Activated CD4-positive, alpha-beta T cell treated with anti-CD3 and anti-CD28 coated beads for 36 hours (primary cell): ENCODE results near the gene DNASE1L3. TPM values are rescaled to one million over a fixed set of nuclear protein-coding genes. Genes with fewer than 3 reads are reported as not detected.

Experiments used
- ATAC-seq: fragments of 200-7000 bp; cut with Tn5 transposase; one replicate; pipeline ENCODE4 v1.10.0; 2021; ENCODE audit warnings: mild to moderate bottlenecking, moderate library complexity
- CTCF ChIA-PET: fragments of 350-600 bp; sonication (Branson Sonifier 250); formaldehyde crosslinking; loops from one replicate; lab custom pipeline; 2021; ENCODE audit warnings: antibody characterized with exemption; lab: Charles Lee
- POLR2A ChIA-PET: fragments of 350-600 bp; sonication (Branson Sonifier 250); formaldehyde crosslinking; loops from one replicate; lab custom pipeline; 2021; ENCODE audit warnings: antibody characterized with exemption, inconsistent platforms; lab: Charles Lee
- DNase-seq: peaks from one replicate; pipeline ENCODE4 v3.0.0-alpha.2; 2020
- H3K27ac Mint-ChIP-seq: one replicate; pipeline ENCODE4 v1.8.0; 2021; ENCODE audit warnings: mixed read lengths
- H3K27me3 Mint-ChIP-seq: one replicate; pipeline ENCODE4 v1.8.0; 2021; ENCODE audit warnings: mixed read lengths
- H3K36me3 Mint-ChIP-seq: one replicate; pipeline ENCODE4 v1.8.0; 2021; ENCODE audit warnings: low read depth, mixed read lengths
- H3K4me1 Mint-ChIP-seq: one replicate; pipeline ENCODE4 v1.8.0; 2021; ENCODE audit warnings: mixed read lengths
- H3K4me3 Mint-ChIP-seq: one replicate; pipeline ENCODE4 v1.8.0; 2021; ENCODE audit warnings: mild to moderate bottlenecking, moderate library complexity, mixed read lengths
- H3K9me3 Mint-ChIP-seq: one replicate; pipeline ENCODE4 v1.8.0; 2021; ENCODE audit warnings: low read depth, mixed read lengths
- intact Hi-C, 2 experiments: fragments of 100-400 bp; cut with DNase I in 1 of 2; cut with micrococcal nuclease in 1 of 2; formaldehyde crosslinking; loops; one replicate each; pipeline versions ENCODE4 v1.14.2 to v1.15.1; 2022 to 2024; cut with DNase I, micrococcal nuclease
- total RNA-seq, 2 experiments: library from RNA; stranded (reverse); gene quantifications; one replicate each; pipeline ENCODE4 v1.2.3, GENCODE V29; 2021

The DNASE1L3 gene
- total RNA-seq, 2 experiments from 2014 or later = not detected

DNA sequence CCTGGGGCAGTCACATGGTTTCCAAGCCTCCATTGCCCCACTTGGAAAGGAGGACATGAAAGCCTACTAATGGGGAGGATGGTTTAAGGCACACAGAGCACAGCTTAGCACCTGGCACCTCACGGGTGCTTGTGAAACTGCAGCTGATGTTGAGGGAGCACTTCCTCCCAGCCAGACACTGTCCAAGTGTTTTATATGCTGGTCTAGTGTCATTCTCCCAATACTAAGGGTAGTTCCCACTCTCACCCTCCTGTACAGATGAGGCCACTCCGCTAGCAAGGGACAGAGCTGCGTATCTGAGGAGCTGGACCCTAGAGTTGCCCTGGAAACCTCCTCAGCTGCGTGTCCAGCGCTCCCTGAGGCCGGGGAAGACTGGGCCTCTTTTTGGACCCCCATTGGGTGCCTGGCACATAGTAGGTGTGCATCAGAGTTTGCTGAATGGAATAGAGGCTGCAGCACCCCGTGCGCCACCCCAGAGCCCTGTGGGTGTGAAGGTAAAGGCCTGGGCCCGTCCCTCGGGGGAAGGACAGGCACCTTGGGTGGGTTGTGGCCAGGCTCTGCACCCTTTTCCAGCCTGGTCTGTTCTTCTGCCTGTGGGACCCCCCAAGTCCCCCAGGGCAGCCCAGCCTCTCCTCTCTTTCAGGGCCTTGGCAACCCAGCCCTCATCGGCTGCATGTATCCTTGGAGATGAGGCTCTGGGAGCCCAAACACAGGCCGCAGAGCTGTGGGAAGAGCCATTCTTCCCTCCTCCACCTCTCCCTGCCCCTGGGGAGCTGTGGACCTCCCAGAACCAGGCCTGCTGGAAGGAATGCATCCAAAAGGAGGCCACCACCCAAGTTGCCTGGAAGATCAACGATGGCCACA, 31.3 kb downstream of the DNASE1L3 start:
- ATAC-seq (no peak), DNase-seq (no peak)
- H3K4me1 Mint-ChIP-seq = peaks cover 13% of the 10 kb centered on the region
- ChIA-PET CTCF (interaction anchor here (0.6 to 3.6 kb wide), 10 partner anchors 8 to 167 kb away, joined by 3 to 37 read pairs (median 4); partner anchors contain the start of genes HTD2 and RPP14), POLR2A (interaction anchor here (0.5 kb wide), 1 partner anchor 48 kb away, joined by 5 read pairs; no protein-coding TSS in a partner anchor)
- no peaks in the 10 kb centered on the region for H3K9me3 Mint-ChIP-seq
- intact Hi-C loops = loop anchor here (5.0 kb wide), 4 partner anchors 38 to 448 kb away; partner anchors contain the start of genes HTD2 (in 1 of the 2), PDHB (in 1 of the 2) and RPP14 (in 1 of the 2)
- H3K4me3 Mint-ChIP-seq = no peak overlapping the region
- H3K36me3 Mint-ChIP-seq = no peaks in the 10 kb centered on the region
- H3K27me3 Mint-ChIP-seq = peaks cover 4% of the 10 kb centered on the region
- no peak overlapping the region for H3K27ac Mint-ChIP-seq

DNA sequence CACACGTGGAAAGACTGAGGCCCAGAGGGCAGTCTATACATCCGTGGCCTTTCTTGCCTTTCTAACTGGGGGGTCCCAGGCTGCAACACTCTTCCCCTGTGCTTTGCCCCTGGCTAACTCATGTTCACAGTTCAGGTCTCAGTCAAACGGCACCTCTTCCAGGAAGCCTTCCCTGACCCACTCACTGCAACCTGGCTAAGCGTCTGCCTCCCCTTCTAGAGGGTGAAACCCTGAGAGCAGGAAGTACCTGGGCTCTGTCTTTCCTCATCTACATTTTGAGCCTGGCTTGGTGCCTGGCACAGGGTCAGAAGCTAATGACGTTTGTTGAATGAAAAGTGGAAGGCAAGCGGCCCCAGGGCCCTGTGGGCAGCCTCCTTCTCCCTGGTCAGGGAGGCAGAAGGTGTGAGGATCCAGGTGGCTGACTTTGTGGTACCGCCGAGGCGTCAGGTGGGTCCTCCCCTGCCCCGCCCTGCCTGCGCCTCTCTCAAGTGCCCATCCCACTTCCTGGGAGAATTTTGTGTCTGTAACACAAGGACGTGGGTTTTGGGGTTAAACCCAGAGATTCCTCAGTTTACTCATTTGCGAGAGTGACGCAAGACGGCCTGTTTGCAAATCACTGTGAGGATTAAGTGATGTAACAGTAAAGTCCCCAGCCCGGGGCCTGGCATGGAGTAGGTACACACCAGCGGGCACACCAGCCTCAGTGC, 32.1 kb downstream of the DNASE1L3 start:
- POLR2A ChIA-PET = no interaction called here
- Mint-ChIP-seq H3K9me3 (no peaks in the 10 kb centered on the region), H3K27ac (no peak overlapping the region), H3K36me3 (no peaks in the 10 kb centered on the region), H3K4me3 (peak overlapping the region; percentile 61), H3K27me3 (peaks cover 4% of the 10 kb centered on the region), H3K4me1 (peaks cover 13% of the 10 kb centered on the region)
- intact Hi-C loops = loop anchor here (5.0 kb wide), 4 partner anchors 39 to 449 kb away; partner anchors contain the start of genes HTD2 (in 1 of the 2), PDHB (in 1 of the 2) and RPP14 (in 1 of the 2)
- ATAC-seq = peak; percentile 14
- CTCF ChIA-PET = interaction anchor here (0.6 to 3.6 kb wide), 25 partner anchors 7 to 216 kb away, joined by 3 to 37 read pairs (median 4); partner anchors contain the start of genes ABHD6, FLNB, HTD2 and RPP14
- DNase-seq = peak; percentile 43

DNA sequence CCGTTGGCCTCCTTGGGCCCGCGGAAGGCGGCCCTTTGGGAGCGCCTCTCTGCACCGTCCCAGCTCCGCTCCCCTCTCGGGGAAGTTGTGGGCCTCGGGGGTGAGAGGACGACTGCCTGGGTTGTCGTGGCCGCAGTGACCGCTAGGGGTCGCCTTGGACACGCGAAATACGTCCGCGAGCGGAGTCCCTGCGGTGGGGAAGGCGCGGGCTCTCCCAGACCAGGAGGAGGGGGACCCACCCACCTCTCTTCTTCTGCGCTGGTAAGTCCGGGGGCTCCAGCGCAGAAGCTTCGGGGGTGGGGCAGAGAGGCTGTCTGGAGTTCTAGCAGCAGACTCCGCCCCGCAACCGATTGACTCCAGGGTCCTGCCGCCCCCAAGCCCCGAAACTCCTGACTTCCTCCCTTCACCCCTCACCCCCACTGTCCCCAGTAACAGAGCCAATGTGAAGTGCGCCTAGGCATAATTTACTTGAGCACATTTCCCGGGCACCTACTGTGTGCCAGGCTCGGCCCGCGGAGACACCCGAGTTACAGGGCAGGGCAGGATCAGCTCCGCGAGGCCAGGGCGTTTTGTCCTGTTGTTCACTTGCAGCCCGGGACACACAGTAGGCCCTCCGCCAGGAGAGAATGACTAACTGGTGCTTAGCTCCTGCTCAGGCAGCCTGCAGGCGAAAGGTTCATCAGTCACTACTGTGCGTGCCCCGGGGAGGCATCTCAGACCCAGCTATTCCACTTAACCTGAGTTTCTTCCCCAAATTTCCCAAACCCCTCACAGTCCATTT, 32.8 kb downstream of the DNASE1L3 start:
- H3K4me3 Mint-ChIP-seq = peak overlapping the region; percentile 61
- peaks cover 4% of the 10 kb centered on the region for H3K27me3 Mint-ChIP-seq
- peak; percentile 95 for DNase-seq
- POLR2A ChIA-PET = interaction anchor here (0.6 kb wide), 1 partner anchor 1062 kb away, joined by 3 read pairs; no protein-coding TSS in a partner anchor
- no peaks in the 10 kb centered on the region for H3K9me3 Mint-ChIP-seq
- peak overlapping the region; percentile 31 for H3K27ac Mint-ChIP-seq
- CTCF ChIA-PET = interaction anchor here (0.5 to 3.6 kb wide), 48 partner anchors 8 to 452 kb away, joined by 3 to 37 read pairs (median 4); partner anchors contain the start of genes ABHD6, FLNB, HTD2 and RPP14
- H3K4me1 Mint-ChIP-seq = peaks cover 13% of the 10 kb centered on the region
- peak; percentile 86 for ATAC-seq
- H3K36me3 Mint-ChIP-seq = no peaks in the 10 kb centered on the region
- intact Hi-C loops = loop anchor here (1.0 to 5.0 kb wide), 8 partner anchors 39 to 449 kb away; partner anchors contain the start of genes ABHD6 (in 1 of the 2), HTD2 (in 1 of the 2), PDHB (in 1 of the 2) and RPP14 (in 1 of the 2)

DNA sequence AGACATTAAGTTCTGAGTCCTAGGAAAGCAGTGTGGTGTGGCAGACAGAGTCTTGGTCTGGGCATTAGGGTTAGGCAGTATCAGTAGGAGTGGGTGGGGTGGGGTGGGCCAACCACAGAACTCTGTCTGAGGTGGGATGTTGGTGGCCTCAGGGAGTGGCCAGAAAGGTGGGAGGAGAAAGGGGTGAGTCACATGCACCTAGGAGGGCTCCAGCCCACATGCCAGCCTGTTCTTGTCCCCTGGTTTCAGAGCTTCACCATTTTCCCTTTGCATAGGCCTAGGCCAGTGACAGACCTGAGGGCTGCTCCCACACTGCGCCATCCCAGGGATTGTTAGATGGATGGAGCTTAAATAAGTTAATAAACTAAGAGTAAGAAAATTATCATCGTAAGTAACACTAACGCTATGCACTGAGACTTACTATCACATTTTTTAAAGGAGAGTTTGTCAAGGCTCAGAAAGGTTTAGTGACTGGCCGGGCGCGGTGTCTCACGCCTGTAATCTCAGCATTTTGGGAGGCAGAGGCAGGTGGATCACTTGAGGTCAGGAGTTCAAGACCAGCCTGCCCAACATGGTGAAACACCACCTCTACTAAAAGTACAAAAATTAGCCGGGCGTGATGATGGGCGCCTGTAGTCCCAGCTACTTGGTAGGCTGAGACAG, 33.8 kb downstream of the DNASE1L3 start:
- CTCF ChIA-PET = interaction anchor here (0.5 to 3.6 kb wide), 40 partner anchors 9 to 305 kb away, joined by 3 to 37 read pairs (median 4); partner anchors contain the start of genes ABHD6, FLNB, HTD2 and RPP14
- peaks cover 13% of the 10 kb centered on the region for H3K4me1 Mint-ChIP-seq

DNA sequence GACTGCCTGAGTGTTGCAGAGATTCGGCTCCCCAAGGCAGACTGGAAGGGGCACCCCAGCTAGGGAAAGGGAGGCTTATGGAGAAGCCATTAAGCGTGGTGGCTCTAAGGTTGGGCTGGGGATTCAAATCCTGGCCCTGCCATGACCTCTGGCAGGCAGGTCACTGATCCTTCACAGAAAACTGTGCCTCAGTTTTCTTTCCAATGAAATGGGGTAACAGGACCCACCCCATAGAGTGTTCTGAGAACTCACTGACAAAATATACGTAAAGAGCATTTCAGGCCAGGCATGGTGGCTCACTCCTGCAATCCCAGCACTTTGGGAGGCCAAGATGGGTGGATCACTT, 34.6 kb downstream of the DNASE1L3 start:
- Mint-ChIP-seq H3K36me3 (no peaks in the 10 kb centered on the region), H3K27ac (no peak overlapping the region), H3K4me3 (no peak overlapping the region), H3K9me3 (no peaks in the 10 kb centered on the region), H3K27me3 (peaks cover 4% of the 10 kb centered on the region), H3K4me1 (peaks cover 13% of the 10 kb centered on the region)
- ChIA-PET CTCF (interaction anchor here (0.7 to 1.8 kb wide), 3 partner anchors 9 to 171 kb away, joined by 3 to 7 read pairs (median 4); no protein-coding TSS in a partner anchor), POLR2A (interaction anchor here (0.5 kb wide), 1 partner anchor 444 kb away, joined by 3 read pairs; no protein-coding TSS in a partner anchor)
- ATAC-seq (no peak), DNase-seq (no peak)
- intact Hi-C loops = loop anchor here (2.0 to 5.0 kb wide), 5 partner anchors 41 to 451 kb away; partner anchors contain the start of genes HTD2 (in 1 of the 2), PDHB (in 1 of the 2) and RPP14 (in 1 of the 2)

More for the DNA sequence above, 33.8 kb downstream of the DNASE1L3 start:
- ATAC-seq = no peak
- intact Hi-C loops = loop anchor here (1.0 to 5.0 kb wide), 8 partner anchors 40 to 450 kb away; partner anchors contain the start of genes ABHD6 (in 1 of the 2), HTD2 (in 1 of the 2), PDHB (in 1 of the 2) and RPP14 (in 1 of the 2)
- POLR2A ChIA-PET = interaction anchor here (0.6 kb wide), 1 partner anchor 1061 kb away, joined by 3 read pairs; no protein-coding TSS in a partner anchor
- no peak overlapping the region for H3K4me3 Mint-ChIP-seq
- no peaks in the 10 kb centered on the region for H3K36me3 Mint-ChIP-seq
- no peaks in the 10 kb centered on the region for H3K9me3 Mint-ChIP-seq
- no peak for DNase-seq
- H3K27me3 Mint-ChIP-seq = peaks cover 4% of the 10 kb centered on the region
- H3K27ac Mint-ChIP-seq = no peak overlapping the region

DNA sequence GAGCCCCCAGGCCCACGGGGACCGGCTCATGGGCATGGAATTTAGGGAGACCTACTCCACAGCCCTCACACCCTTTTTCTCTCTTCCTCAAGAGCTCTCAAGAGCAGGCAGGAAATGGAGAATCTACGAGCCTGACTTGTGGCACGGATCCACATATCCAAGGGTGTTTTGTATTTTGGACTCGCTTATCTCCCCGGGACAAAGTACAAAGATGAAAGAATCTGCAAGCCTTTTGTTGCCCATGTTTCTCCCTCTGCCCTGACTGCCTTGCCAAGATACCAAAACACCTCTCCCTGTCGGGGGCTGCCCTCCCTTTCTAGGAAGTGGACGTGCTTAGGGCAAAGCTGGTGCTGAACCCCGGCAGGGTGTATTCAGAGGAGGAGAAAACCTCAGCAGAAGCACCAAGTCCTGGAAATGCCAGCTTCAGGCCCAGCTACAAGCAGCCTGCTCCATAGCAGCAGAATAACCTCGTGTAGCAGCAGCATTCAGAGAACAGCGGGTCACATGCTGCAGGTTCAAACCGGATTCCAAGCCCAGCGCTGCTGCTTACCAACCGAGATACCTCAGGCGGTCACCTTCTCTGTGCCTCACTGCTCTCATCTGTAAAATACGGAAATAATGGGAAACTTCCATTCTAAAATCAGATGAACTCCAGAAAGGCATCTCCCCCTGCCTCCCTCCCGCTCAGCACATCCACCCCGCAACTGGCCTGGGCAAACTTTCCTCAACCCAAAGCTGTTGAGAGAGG, 35.2 kb downstream of the DNASE1L3 start:
- ChIA-PET POLR2A (interaction anchor here (0.5 kb wide), 1 partner anchor 443 kb away, joined by 3 read pairs; no protein-coding TSS in a partner anchor), CTCF (interaction anchor here (0.6 to 1.8 kb wide), 5 partner anchors 9 to 170 kb away, joined by 3 to 7 read pairs (median 4); no protein-coding TSS in a partner anchor)
- Mint-ChIP-seq H3K4me3 (no peak overlapping the region), H3K4me1 (peaks cover 13% of the 10 kb centered on the region), H3K36me3 (no peaks in the 10 kb centered on the region), H3K9me3 (no peaks in the 10 kb centered on the region), H3K27ac (no peak overlapping the region), H3K27me3 (peaks cover 4% of the 10 kb centered on the region)
- intact Hi-C loops = loop anchor here (2.0 to 5.0 kb wide), 5 partner anchors 42 to 452 kb away; partner anchors contain the start of genes HTD2 (in 1 of the 2), PDHB (in 1 of the 2) and RPP14 (in 1 of the 2)
- DNase-seq = no peak
- no peak for ATAC-seq

DNA sequence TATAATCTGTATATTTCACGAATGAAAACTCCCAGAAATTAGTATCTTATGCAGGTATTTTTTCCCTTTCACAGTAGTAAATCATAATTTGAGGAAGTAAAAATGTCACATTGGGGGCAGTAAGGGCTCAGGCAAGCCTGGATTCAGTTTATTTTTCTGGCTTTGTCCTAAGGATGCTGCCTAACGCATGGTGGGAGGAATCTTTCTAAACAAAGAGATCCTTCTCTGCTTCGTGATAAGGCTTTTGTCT, 35.7 kb downstream of the DNASE1L3 start:
- Mint-ChIP-seq H3K27me3 (peaks cover 4% of the 10 kb centered on the region), H3K36me3 (no peaks in the 10 kb centered on the region), H3K4me1 (peaks cover 13% of the 10 kb centered on the region), H3K4me3 (no peak overlapping the region), H3K9me3 (no peaks in the 10 kb centered on the region), H3K27ac (no peak overlapping the region)
- DNase-seq = no peak
- POLR2A ChIA-PET = no interaction called here
- CTCF ChIA-PET = interaction anchor here (0.6 to 1.8 kb wide), 3 partner anchors 11 to 163 kb away, joined by 3 to 7 read pairs (median 4); no protein-coding TSS in a partner anchor
- intact Hi-C loops = loop anchor here (5.0 kb wide), 4 partner anchors 42 to 452 kb away; partner anchors contain the start of genes HTD2 (in 1 of the 2), PDHB (in 1 of the 2) and RPP14 (in 1 of the 2)
- no peak for ATAC-seq

DNA sequence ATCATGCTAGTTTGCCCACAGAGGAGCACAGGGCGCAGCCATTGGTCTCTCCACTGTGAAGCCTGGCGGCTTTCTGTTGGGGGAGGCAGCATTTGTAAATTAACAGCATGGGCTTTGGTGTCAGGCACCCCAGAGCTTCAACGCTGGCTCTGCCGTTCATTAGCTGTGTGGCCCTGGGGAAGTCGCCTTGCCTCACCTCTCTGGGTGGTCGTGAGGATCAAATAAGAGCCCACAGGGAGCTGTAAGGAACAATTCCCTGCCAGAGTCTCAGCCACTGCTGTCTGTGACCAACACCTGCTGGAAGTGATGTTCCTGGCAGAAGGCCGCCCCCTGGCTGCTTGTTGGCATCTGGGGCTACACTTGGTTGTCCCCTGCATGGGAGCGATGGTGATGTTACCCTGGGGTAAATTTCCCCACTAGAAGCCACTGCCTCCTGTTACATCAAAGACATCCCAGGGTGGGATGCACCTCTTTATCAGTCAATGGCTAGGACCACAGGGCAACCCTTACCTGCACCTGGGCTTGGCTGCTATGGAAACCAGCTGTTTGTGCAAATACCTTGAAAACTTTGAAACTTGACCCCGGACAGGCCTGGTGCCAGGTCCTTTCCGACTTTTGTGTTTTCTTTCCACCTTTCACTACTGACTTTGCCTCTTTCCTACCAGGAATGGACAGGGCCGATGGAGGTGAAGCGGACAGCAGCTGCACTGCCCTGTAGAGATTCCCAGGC, 36.9 kb downstream of the DNASE1L3 start:
- Mint-ChIP-seq H3K9me3 (no peaks in the 10 kb centered on the region), H3K36me3 (peaks cover 1% of the 10 kb centered on the region), H3K4me1 (peaks cover 11% of the 10 kb centered on the region), H3K27me3 (peaks cover 4% of the 10 kb centered on the region), H3K4me3 (no peak overlapping the region), H3K27ac (no peak overlapping the region)
- CTCF ChIA-PET = interaction anchor here (0.6 to 1.1 kb wide), 4 partner anchors 8 to 318 kb away, joined by 3 to 4 read pairs (median 3); no protein-coding TSS in a partner anchor
- POLR2A ChIA-PET = interaction anchor here (1.0 kb wide), 1 partner anchor 190 kb away, joined by 3 read pairs; no protein-coding TSS in a partner anchor
- intact Hi-C loops = loop anchor here (1.0 to 5.0 kb wide), 4 partner anchors 165 to 212 kb away; partner anchors contain the start of gene FLNB (in 2 of the 2)
- DNase-seq = peak; percentile 79
- peak; percentile 52 for ATAC-seq
